Keratinocyte (primary cell): ENCODE results near the gene SIPA1. TPM values are rescaled to one million over a fixed set of nuclear protein-coding genes. Genes with fewer than 3 reads are reported as not detected.
A peak's percentile ranks its signal among the peaks of the same experiment; 100 is the strongest.

Experiments used
- DNase-seq: peaks from one replicate; pipeline ENCODE4 v3.0.0-alpha.2; 2011; ENCODE audit warnings: low read depth, missing footprints, low spot score
- FAIRE-seq: peaks from 2 replicates; lab custom pipeline; 2011; peaks lifted over from hg19 to GRCh38; lab: Jason Lieb, UNC
- H2AFZ ChIP-seq: 2 replicates; pipeline ENCODE4 v1.6.0; 2012; ENCODE audit warnings: low read length, control low read depth, inconsistent platforms; ENCODE audit not compliant: control insufficient read depth
- H3K27ac ChIP-seq: 2 replicates; pipeline ENCODE4 v1.5.1; 2011; ENCODE audit warnings: low read length; ENCODE audit not compliant: control insufficient read depth, insufficient read depth
- H3K27me3 ChIP-seq: 3 replicates; pipeline ENCODE4 v1.6.0; 2011; ENCODE audit warnings: low read length; ENCODE audit not compliant: control insufficient read depth, insufficient read depth; ENCODE audit errors: extremely low read depth
- H3K36me3 ChIP-seq, 2 experiments: 2 replicates in 1 of 2; 3 replicates in 1 of 2; pipeline ENCODE4 v1.5.1; 2011; ENCODE audit warnings: low read length in 2 of 2, mild to moderate bottlenecking in 1 of 2; ENCODE audit not compliant: control insufficient read depth in 2 of 2, insufficient read depth in 2 of 2; ENCODE audit errors: extremely low read depth in 1 of 2
- H3K4me1 ChIP-seq: 3 replicates; pipeline ENCODE4 v1.5.1; 2011; ENCODE audit warnings: low read length; ENCODE audit not compliant: control insufficient read depth, insufficient read depth; ENCODE audit errors: extremely low read depth
- H3K4me2 ChIP-seq: 3 replicates; pipeline ENCODE4 v1.6.0; 2011; ENCODE audit warnings: low read depth, low read length; ENCODE audit not compliant: control insufficient read depth, insufficient read depth; ENCODE audit errors: extremely low read depth
- H3K4me3 ChIP-seq, 3 experiments: fragments of 200-600 bp in 1 of 3; sonication (generic) in 1 of 3; 2 replicates in 2 of 3; 3 replicates in 1 of 3; pipeline ENCODE4 v1.5.1; 2011 to 2016; ENCODE audit warnings: low read length in 3 of 3, mild to moderate bottlenecking in 3 of 3, control low read depth in 2 of 3, inconsistent platforms in 1 of 3, low read depth in 1 of 3, mixed read lengths in 1 of 3, mixed run types in 1 of 3, moderate library complexity in 1 of 3; ENCODE audit not compliant: control insufficient read depth in 2 of 3, insufficient read depth in 2 of 3; ENCODE audit errors: extremely low read depth in 1 of 3
- H3K79me2 ChIP-seq: 2 replicates; pipeline ENCODE4 v1.6.0; 2012; ENCODE audit warnings: low read length; ENCODE audit not compliant: control insufficient read depth, insufficient read depth
- H3K9ac ChIP-seq: 3 replicates; pipeline ENCODE4 v1.6.0; 2011; ENCODE audit warnings: low read length; ENCODE audit not compliant: control insufficient read depth, insufficient read depth; ENCODE audit errors: extremely low read depth
- H3K9me1 ChIP-seq: 3 replicates; pipeline ENCODE4 v1.6.0; 2011; ENCODE audit warnings: low read length; ENCODE audit not compliant: control insufficient read depth, insufficient read depth; ENCODE audit errors: extremely low read depth
- H3K9me3 ChIP-seq: 2 replicates; pipeline ENCODE4 v1.5.1; 2012; ENCODE audit warnings: low read depth, low read length; ENCODE audit not compliant: control insufficient read depth
- H4K20me1 ChIP-seq: 3 replicates; pipeline ENCODE4 v1.6.0; 2011; ENCODE audit warnings: low read length; ENCODE audit not compliant: control insufficient read depth, insufficient read depth; ENCODE audit errors: extremely low read depth
- EZH2 ChIP-seq: IDR thresholded peaks from one replicate; pipeline ENCODE4 v1.6.1; 2012; ENCODE audit warnings: inconsistent platforms, mild to moderate bottlenecking, low read length, moderate library complexity
- dilution Hi-C: fragments of 300-500 bp; cut with MboI; formaldehyde crosslinking; loops from one replicate; pipeline ENCODE4 v1.7.0; 2020; ENCODE audit warnings: low sequenced_read_pairs; ENCODE audit not compliant: extremely low pct_ligation_motif_present
- polyA plus RNA-seq, 5 experiments: library from polyadenylated mRNA; depleted of rRNA in 3 of 5; stranded (reverse) in 3 of 5; stranded (forward) in 1 of 5; unstranded in 1 of 5; fragments of >200 nt; gene quantifications; 1 replicate in 1 of 5; 2 replicates in 3 of 5; 3 replicates in 1 of 5; pipeline versions ENCODE4 v1.2.1 to v1.2.3, GENCODE V29; 2011 to 2012; ENCODE audit warnings: missing spikeins in 2 of 5, low read depth in 1 of 5, low replicate concordance in 1 of 5
- TF ChIP-seq, protein P1 (sequence below), 3 experiments: IDR thresholded peaks in 1 of 3; conservative IDR thresholded peaks in 1 of 3; optimal IDR thresholded peaks in 1 of 3; 2 replicates in 2 of 3; 3 replicates in 1 of 3; pipeline versions ENCODE3 to v1.5.1; 2011; ENCODE audit warnings: low read length in 3 of 3, mild to moderate bottlenecking in 3 of 3, moderate library complexity in 2 of 3, control low read depth in 1 of 3, inconsistent platforms in 1 of 3; ENCODE audit not compliant: insufficient read depth in 2 of 3; ENCODE audit errors: extremely low read depth in 1 of 3

SIPA1 gene
- polyA plus RNA-seq, 1 donor (not counting 4 experiments of a cell fraction or from before 2014, with no cell fraction given): 4.5 TPM

DNA sequence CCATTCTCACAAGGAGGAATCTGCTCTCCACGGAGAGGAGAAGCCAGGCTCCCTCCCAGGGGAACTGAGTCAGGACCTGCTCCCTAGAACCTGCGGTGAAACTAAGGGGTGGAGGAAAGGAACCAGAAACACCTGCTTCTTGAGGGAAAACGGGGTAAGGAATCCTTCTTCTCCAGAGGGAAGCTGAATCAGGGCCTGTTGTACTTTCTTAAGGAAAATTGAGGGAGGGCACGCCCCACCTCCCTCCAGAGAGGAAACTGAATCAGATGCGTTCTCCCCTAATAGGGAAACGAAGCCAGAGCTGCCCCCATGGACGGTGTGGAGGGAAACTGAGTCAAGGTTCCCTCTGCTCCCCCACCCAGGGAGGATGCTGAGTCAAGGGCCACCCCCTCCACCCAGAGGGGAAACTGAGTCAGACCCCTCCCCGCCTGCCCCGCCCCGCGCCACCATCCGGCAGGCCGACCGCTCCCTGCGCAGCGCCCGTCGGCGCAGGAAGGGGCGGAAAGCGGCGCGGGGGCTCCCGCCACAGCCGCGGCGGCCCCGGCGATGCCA lies 24.4 kb downstream of the SIPA1 start:
- Histone ChIP-seq H3K9ac (peak overlapping the region; percentile 97), H3K4me1 (peaks cover 12% of the 10 kb centered on the region), H4K20me1 (no peaks in the 10 kb centered on the region), H3K36me3 (peaks cover 34 to 35% of the 10 kb centered on the region in 2 experiments), H3K9me1 (no peaks in the 10 kb centered on the region), H3K4me2 (peak overlapping the region; percentile 97), H3K27ac (peak overlapping the region; percentile 79), H3K27me3 (no peaks in the 10 kb centered on the region), H3K4me3 (peak overlapping the region; percentile 70 to 98 (median 96)), H3K9me3 (no peaks in the 10 kb centered on the region), H2AFZ (no peak overlapping the region), H3K79me2 (peaks cover 23% of the 10 kb centered on the region)
- FAIRE-seq (no peak), DNase-seq (no peak)
- dilution Hi-C loops: no loop called here
- no peak for TF ChIP-seq EZH2
- TF ChIP-seq, protein P1, sequence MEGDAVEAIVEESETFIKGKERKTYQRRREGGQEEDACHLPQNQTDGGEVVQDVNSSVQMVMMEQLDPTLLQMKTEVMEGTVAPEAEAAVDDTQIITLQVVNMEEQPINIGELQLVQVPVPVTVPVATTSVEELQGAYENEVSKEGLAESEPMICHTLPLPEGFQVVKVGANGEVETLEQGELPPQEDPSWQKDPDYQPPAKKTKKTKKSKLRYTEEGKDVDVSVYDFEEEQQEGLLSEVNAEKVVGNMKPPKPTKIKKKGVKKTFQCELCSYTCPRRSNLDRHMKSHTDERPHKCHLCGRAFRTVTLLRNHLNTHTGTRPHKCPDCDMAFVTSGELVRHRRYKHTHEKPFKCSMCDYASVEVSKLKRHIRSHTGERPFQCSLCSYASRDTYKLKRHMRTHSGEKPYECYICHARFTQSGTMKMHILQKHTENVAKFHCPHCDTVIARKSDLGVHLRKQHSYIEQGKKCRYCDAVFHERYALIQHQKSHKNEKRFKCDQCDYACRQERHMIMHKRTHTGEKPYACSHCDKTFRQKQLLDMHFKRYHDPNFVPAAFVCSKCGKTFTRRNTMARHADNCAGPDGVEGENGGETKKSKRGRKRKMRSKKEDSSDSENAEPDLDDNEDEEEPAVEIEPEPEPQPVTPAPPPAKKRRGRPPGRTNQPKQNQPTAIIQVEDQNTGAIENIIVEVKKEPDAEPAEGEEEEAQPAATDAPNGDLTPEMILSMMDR (optimal IDR thresholded peaks at IDR 0.05 in 1 of 3, IDR thresholded peaks at IDR 0.05 in 1 of 3, conservative IDR thresholded peaks at IDR 0.05 in 1 of 3; ENCODE audit: extremely low read depth in 1 of 3, insufficient read depth in 2 of 3, low read length in 3 of 3): no peak

DNA sequence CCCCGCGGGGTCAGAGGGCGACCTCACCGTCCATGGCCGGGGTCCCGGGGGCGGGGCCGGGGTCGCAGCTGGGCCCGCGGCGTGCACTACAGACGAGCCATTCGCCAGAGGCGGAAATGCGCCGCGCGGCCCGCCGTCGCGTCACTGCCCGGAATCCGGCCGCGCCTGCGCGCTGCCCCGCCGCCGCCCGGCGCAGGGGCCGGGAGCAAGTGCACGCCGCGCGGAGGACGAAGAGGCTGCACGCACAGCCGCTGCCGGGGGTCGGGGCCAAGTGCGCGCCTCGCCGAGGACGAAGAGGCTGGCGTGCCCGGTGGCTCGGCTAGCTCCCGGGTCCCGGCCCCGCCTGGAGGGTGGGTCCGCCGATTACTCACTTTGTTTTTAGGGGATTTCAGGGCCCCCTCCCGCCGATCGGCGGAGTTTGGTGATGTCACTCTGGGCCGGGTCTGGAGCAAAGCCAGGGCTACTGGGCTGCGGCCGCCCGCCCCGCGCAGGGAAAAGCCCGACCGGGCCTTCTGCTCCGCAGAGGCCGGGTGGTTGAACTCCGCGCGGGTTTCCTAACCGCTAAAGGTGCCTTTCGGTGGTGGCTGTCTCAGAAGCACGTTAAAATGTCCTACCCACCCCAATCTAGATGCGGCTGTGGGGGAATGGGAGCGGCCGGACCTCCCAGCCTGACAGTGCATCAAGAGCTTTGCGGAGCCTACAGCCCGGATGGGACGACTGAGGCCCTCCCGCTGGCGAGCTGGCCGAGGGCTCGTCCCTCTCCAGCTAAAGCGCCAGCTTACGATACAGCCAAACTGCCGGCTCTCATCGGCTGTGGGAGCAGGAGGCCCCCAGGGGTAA lies 25.1 kb downstream of the SIPA1 start, which contains the start of gene RELA:
TSS of gene RELA (minus strand) at position 118 of the 840 bp plus-strand sequence. CDS start at position 34, 84 bp downstream.
- Histone ChIP-seq H3K79me2 (peaks cover 23% of the 10 kb centered on the region), H4K20me1 (no peaks in the 10 kb centered on the region), H3K4me3 (peak within 1 kb of the TSS; percentile 70 to 98 (median 96)), H3K9me1 (no peaks in the 10 kb centered on the region), H2AFZ (peak within 1 kb of the TSS; percentile 93), H3K9me3 (no peaks in the 10 kb centered on the region), H3K4me1 (peaks cover 12% of the 10 kb centered on the region), H3K27me3 (no peaks in the 10 kb centered on the region), H3K27ac (peak within 1 kb of the TSS; percentile 97), H3K4me2 (peak within 1 kb of the TSS; percentile 97), H3K9ac (peak within 1 kb of the TSS; percentile 97), H3K36me3 (peaks cover 28 to 30% of the 10 kb centered on the region in 2 experiments)
- TF ChIP-seq, protein P1 (optimal IDR thresholded peaks at IDR 0.05 in 1 of 3, IDR thresholded peaks at IDR 0.05 in 1 of 3, conservative IDR thresholded peaks at IDR 0.05 in 1 of 3; ENCODE audit: extremely low read depth in 1 of 3, insufficient read depth in 2 of 3, low read length in 3 of 3): no peak
- no peak for TF ChIP-seq EZH2
- FAIRE-seq: no peak
- dilution Hi-C loops: no loop called here
- DNase-seq: no peak
